Left renal pelvis (tissue), 4 donors: Measurements from ENCODE around the gene PREX1. TPM values are rescaled to one million over a fixed set of nuclear protein-coding genes. Genes with fewer than 3 reads are reported as not detected.

Source experiments
- polyA plus RNA-seq, 4 donors: library from polyadenylated mRNA; unstranded; fragments of 120-200 nt; gene quantifications; one replicate each; pipeline ENCODE4 v1.2.1, GENCODE V29; 2013; ENCODE audit not compliant: insufficient read length in 4 of 4

PREX1 gene
- polyA plus RNA-seq, 4 donors = 11.2 to 14.5 (median 14.3) TPM

Other genes with a start within 250 kb of the PREX1 start
- 10 to 100 TPM; 15.7 to 29.2 (median 28.7) TPM for gene ARFGEF2, start 93.7 kb upstream of the PREX1 start, polyA plus RNA-seq
- 100 to 1,000 TPM in 3 of 4 donors, 10 to 100 TPM in 1; 74.2 to 128 (median 107) TPM for gene CSE1L, start 218.3 kb upstream of the PREX1 start, polyA plus RNA-seq